GM13977 (cell line): Measurements from ENCODE around the gene ROBO1.

Source experiments
- DNase-seq: peaks from one replicate; pipeline ENCODE4 v3.0.0; 2012; ENCODE audit warnings: low spot score
- CTCF ChIP-seq: IDR thresholded peaks from 2 replicates; pipeline ENCODE4 v1.5.1; 2012; ENCODE audit warnings: mild to moderate bottlenecking, control low read depth; ENCODE audit not compliant: insufficient read depth; ENCODE audit errors: extremely low read depth, missing control alignments
- in situ Hi-C: fragments of 300-500 bp; cut with MboI; formaldehyde crosslinking; loops from one replicate; pipeline ENCODE4 v1.12.0; 2022; ENCODE audit warnings: low sequenced_read_pairs, low pct_unique_long_range_greater_than_20kb, mixed read lengths, inconsistent platforms; ENCODE audit not compliant: unreplicated experiment

Gene ROBO1

DNA sequence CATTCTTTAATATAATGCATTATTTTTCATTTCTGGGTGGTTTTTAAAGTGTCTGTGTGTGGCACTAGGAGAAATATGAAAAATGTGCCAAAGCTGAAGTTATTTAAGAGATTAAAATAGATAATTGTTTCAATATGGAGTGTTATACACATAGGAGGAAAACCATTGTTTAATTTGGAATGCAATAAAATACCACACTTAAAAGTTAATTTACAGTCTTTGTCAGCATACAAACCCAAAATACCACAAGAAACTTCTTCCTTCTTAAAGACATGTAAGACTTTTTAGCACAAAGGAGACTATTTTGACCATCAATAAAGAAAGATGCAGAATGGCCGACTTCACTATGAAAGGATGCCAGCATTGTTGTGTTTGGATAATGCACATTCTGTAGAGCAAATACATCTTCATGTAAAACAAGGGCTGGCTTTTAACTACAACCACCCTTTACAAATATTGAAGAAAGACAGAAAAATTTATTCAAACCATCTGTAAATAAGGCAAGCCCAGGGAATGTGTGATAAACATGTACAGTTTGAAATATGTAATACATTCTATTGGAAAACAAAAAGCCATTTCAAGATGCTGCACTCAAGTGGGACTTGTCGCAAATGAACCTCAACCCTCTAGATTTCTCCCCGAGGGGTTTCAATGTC lies 1146.6 kb downstream of the ROBO1 start:
- in situ Hi-C loops: no loop called here
- no peak for TF ChIP-seq CTCF
- DNase-seq: no peak

- in situ Hi-C loops: no loop called here
These were observed 1153.3 kb downstream of the ROBO1 start for GRCh38 chr3:78614486-78614885.

GRCh38 chr3:78613421-78613879 lies 1154.3 kb downstream of the ROBO1 start:
- in situ Hi-C loops: no loop called here
- DNase-seq: no peak

More at GRCh38 chr3:78614486-78614885, 1153.3 kb downstream of the ROBO1 start:
- TF ChIP-seq CTCF: no peak
- DNase-seq: no peak

GRCh38 chr3:78611278-78611677 lies 1156.5 kb downstream of the ROBO1 start:
- no peak for DNase-seq
- TF ChIP-seq CTCF: no peak
- in situ Hi-C loops: no loop called here

More at GRCh38 chr3:78613421-78613879, 1154.3 kb downstream of the ROBO1 start:
- TF ChIP-seq CTCF: no peak

DNA sequence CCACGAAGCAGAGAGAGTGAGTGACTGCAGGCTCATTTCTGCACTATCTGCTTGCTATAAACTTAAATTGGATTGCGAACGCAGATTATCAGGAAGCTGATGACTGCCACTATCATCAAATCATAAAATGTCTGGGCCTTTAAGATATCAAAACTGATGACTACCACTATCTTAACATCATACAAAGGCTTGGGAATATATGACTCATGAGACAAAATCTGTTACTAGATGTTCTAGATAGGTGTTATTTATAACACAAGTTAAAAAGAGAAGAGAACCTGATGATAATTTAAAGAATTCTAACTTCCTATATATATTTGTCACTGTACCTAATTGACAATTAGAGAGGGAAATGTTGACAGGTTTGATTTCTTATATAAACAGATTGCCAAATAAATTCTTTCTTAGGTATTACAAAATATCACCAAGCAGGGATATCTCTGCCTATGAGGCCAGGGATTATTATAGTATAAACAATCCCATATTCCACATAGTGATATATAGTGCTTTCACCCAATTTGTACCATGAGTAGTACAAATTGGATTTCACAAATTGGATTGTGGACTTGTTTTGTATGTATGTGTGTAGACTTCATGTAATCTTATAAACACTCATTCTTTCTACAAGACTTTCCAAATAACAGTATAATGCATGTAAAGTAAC lies 1157.2 kb downstream of the ROBO1 start:
- TF ChIP-seq CTCF: no peak
- DNase-seq: no peak
- in situ Hi-C loops: no loop called here

DNA sequence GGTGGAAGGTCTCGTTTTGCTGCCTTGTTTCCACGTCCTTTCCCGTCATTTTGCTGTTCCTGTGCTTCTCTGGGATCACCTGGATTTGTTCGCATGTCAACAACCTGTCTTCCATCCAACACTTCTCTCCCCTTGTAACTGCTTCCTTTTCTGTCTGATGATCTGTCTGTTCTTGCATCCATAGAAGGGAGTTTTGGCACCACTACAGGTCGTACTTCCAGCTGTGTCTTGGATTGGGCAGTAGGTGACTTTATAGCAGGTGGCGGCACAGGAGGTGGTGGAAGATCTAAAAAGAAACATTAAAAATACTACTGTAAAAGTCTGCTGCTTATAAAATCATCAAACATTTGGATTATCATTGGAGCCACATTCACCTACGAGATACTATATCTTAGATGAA lies 1161.0 kb downstream of the ROBO1 start:
- in situ Hi-C loops: no loop called here
- TF ChIP-seq CTCF: no peak
- no peak for DNase-seq
